ENCODE results near the gene FRRS1L. TPM values are rescaled to one million over a fixed set of nuclear protein-coding genes. Genes with fewer than 3 reads are reported as not detected.

The FRRS1L gene
- total and polyA plus RNA-seq, 2 of the 4 experiments (the other 2 are of a cell fraction) = under 0.01 to 0.05 TPM

GRCh38 chr9:109139851-109140250 is 27.2 kb downstream of the FRRS1L start:
- H2AK5ac ChIP-seq (ENCODE audit: low read depth, low read length) = no peak overlapping the region
- no peaks in the 10 kb centered on the region for H3K9me1 ChIP-seq (ENCODE audit: insufficient read depth, low read length)
- dilution Hi-C loops (cut with HindIII; ENCODE audit: low sequenced_read_pairs, unreplicated experiment) = no loop called here
- H3K56ac ChIP-seq (ENCODE audit: extremely low read depth, insufficient read depth, low read length) = no peak overlapping the region
- ChIA-PET CTCF (no interaction called here), POLR2A (ENCODE audit: unreplicated experiment) (no interaction called here)
- no peak overlapping the region for H3K4me3 ChIP-seq (ENCODE audit: insufficient read depth, low read depth, low read length)
- no peaks in the 10 kb centered on the region for H3K9me3 ChIP-seq (ENCODE audit: control insufficient read depth, insufficient read depth, low read length)
- BruUV-seq (replicated peaks) = no TSS peak
- H2BK5ac ChIP-seq (ENCODE audit: low read depth, low read length, poor library complexity, severe bottlenecking) = no peak overlapping the region
- H3K27me3 ChIP-seq (ENCODE audit: control insufficient read depth, insufficient read depth, low read length) = peaks cover 6% of the 10 kb centered on the region
- H3K4ac ChIP-seq (ENCODE audit: low read depth, low read length) = no peak overlapping the region
- no peaks in the 10 kb centered on the region for H3K36me3 ChIP-seq (ENCODE audit: control insufficient read depth, insufficient read depth, low read length)
- H3K4me1 ChIP-seq (ENCODE audit: control insufficient read depth, insufficient read depth, low read length) = no peaks in the 10 kb centered on the region
- H3K14ac ChIP-seq (replicated peaks; ENCODE audit: low read depth, low read length) = no peak overlapping the region
- no peak overlapping the region for H3K23ac ChIP-seq (ENCODE audit: low read depth, low read length)
- no peak overlapping the region for H3K18ac ChIP-seq (ENCODE audit: low read depth, low read length)
- H3K4me2 ChIP-seq (ENCODE audit: low read depth, low read length) = no peak overlapping the region
- H2AK9ac ChIP-seq (replicated peaks; ENCODE audit: low read depth, low read length, poor library complexity) = no peak overlapping the region
- in situ Hi-C loops (cut with MboI; ENCODE audit: low sequenced_read_pairs) = loop anchor here (5.0 kb wide), 1 partner anchor 52 kb away; no protein-coding TSS in a partner anchor
- no peak overlapping the region for H2BK20ac ChIP-seq (ENCODE audit: low read depth, low read length)
- no peak overlapping the region for H4K91ac ChIP-seq (ENCODE audit: insufficient read depth, low read depth, low read length)
- ATAC-seq (ENCODE audit: low read depth) (no peak), DNase-seq (no peak)
- TF ChIP-seq CTCF (conservative IDR thresholded peaks at IDR 0.05; ENCODE audit: low read depth, low read length) = no peak
- no peak for TF ChIP-seq BHLHE40 (IDR thresholded peaks at IDR 0.05; ENCODE audit: low read depth, low read length)
- no peak for TF ChIP-seq ELK1 (IDR thresholded peaks at IDR 0.05; ENCODE audit: borderline replicate concordance, low read depth, low read length)
- TF ChIP-seq MAFK (IDR thresholded peaks at IDR 0.05; ENCODE audit: low read depth, low read length) = no peak
- TF ChIP-seq CEBPB (IDR thresholded peaks at IDR 0.05; ENCODE audit: low read depth, low read length) = no peak
- no peaks in the 10 kb centered on the region for H4K20me1 ChIP-seq (ENCODE audit: insufficient read depth, low read length)
- no peak overlapping the region for H3K27ac ChIP-seq (ENCODE audit: insufficient read depth, low read length)
- no peak overlapping the region for H2BK15ac ChIP-seq (ENCODE audit: low read depth, low read length)
- no peak overlapping the region for H4K8ac ChIP-seq (ENCODE audit: low read depth in 2 of 2, low read length in 2 of 2)
- H2BK120ac ChIP-seq (ENCODE audit: low read depth, low read length) = no peak overlapping the region
- no peak overlapping the region for H4K5ac ChIP-seq (ENCODE audit: low read depth, low read length)
- no peak overlapping the region for H3K9ac ChIP-seq (ENCODE audit: low read depth, low read length)
- no peak overlapping the region for H2AFZ ChIP-seq (replicated peaks; ENCODE audit: low read length, poor library complexity)
- intact Hi-C loops (cut with micrococcal nuclease) = no loop called here
- no peaks in the 10 kb centered on the region for H3K79me1 ChIP-seq (ENCODE audit: low read depth in 1 of 2, low read length in 2 of 2)
- no CpG with 5 or more reads among the region's 1 CpG for WGBS, 2 experiments (ENCODE audit: extremely low coverage in 2 of 2, insufficient read length in 1 of 2)

All from IMR-90 (cell line).